Motor neuron (in vitro differentiated cells): ENCODE data around the gene CLTC. TPM values are rescaled to one million over a fixed set of nuclear protein-coding genes. Genes with fewer than 3 reads are reported as not detected.

ENCODE experiments used
- ATAC-seq, 8 experiments: fragments of 200-7000 bp; cut with Tn5 transposase; replicated peaks in 6 of 8; 2 replicates each; pipeline ENCODE4 v1.8.0; 2021; ENCODE audit warnings: mild to moderate bottlenecking in 8 of 8, moderate library complexity in 8 of 8
- H3K27ac ChIP-seq, 2 donors: fragments of 250-450 bp; sonication (Bioruptor Pico); 2 replicates each; pipeline ENCODE4 v1.9.0; 2021; ENCODE audit warnings: antibody characterized with exemption in 2 of 2, mild to moderate bottlenecking in 2 of 2, moderate library complexity in 1 of 2
- H3K4me1 ChIP-seq, 2 donors: fragments of 250-450 bp; sonication (Bioruptor Pico); replicated peaks in 1 of 2; 2 replicates each; pipeline ENCODE4 v1.6.1; 2021; ENCODE audit warnings: antibody characterized with exemption in 2 of 2, mild to moderate bottlenecking in 2 of 2, moderate library complexity in 1 of 2
- H3K4me3 ChIP-seq, 5 donors: fragments of 250-450 bp; sonication (Bioruptor Pico); 2 replicates each; pipeline ENCODE4 v1.9.0; 2021; ENCODE audit warnings: antibody characterized with exemption in 5 of 5, mild to moderate bottlenecking in 5 of 5, moderate library complexity in 4 of 5
- WGBS, 10 experiments: fragments of 450-650 bp; shearing (Covaris generic); methylation state at CpG; one replicate each; pipeline ENCODE4 v1.0.0; 2022; 5-methylcytosine and 5-hydroxymethylcytosine counted together
- in situ Hi-C, 9 experiments: fragments of 400-800 bp; cut with MboI; loops; one replicate each; pipeline ENCODE4 v1.15.0; 2021; ENCODE audit warnings: low sequenced_read_pairs in 9 of 9, low pct_unique_long_range_greater_than_20kb in 2 of 9; ENCODE audit not compliant: unreplicated experiment in 9 of 9
- total RNA-seq, 8 experiments: library from RNA; unstranded; fragments of 300-600 nt; gene quantifications; 2 replicates each; pipeline versions ENCODE4 v1.2.3 to v1.2.4, GENCODE V29; 2022

CLTC gene
- total RNA-seq, 8 experiments from 2014 or later, result 166 to 241 (median 202) TPM

- Histone ChIP-seq H3K27ac (no peak overlapping the region), H3K4me1 (no peaks in the 10 kb centered on the region), H3K4me3 (no peak overlapping the region)
- WGBS, 10 experiments, result 44 to 100% (median 68%) methylated on average over 1 of the region's 1 CpG
- no peak for ATAC-seq
- in situ Hi-C loops, result no loop called here
These were observed 103.3 kb downstream of the CLTC start for GRCh38 chr17:59723041-59723440.

- ATAC-seq, result no peak
- H3K4me1 ChIP-seq, result no peaks in the 10 kb centered on the region
- H3K4me3 ChIP-seq, result no peak overlapping the region
- 73 to 100% (median 100%) methylated on average over 1 of the region's 1 CpG; no CpG with 5 or more reads in 1 of the 10 experiments for WGBS, 10 experiments
- no peak overlapping the region for H3K27ac ChIP-seq
- in situ Hi-C loops, result no loop called here
These were observed 103.9 kb downstream of the CLTC start for GRCh38 chr17:59723607-59724006.

- no peak for ATAC-seq
- H3K4me3 ChIP-seq, result no peak overlapping the region
- in situ Hi-C loops, result no loop called here
These were observed 106.0 kb downstream of the CLTC start for GRCh38 chr17:59725691-59726090.

GRCh38 chr17:59727817-59728533 is 108.3 kb downstream of the CLTC start:
- no peak for ATAC-seq
- Histone ChIP-seq H3K4me3 (no peak overlapping the region), H3K27ac (no peak overlapping the region), H3K4me1 (no peaks in the 10 kb centered on the region)
- in situ Hi-C loops, result no loop called here
- WGBS, 10 experiments, result 100% methylated on average over 1 of the region's 1 CpG; no CpG with 5 or more reads in 4 of the 10 experiments

More at GRCh38 chr17:59725691-59726090, 106.0 kb downstream of the CLTC start:
- 17 to 92% (median 71%) methylated on average over 1 to 2 of the region's 2 CpGs; no CpG with 5 or more reads in 1 of the 10 experiments for WGBS, 10 experiments
- Histone ChIP-seq H3K27ac (no peak overlapping the region), H3K4me1 (no peaks in the 10 kb centered on the region)

GRCh38 chr17:59730268-59730834 is 110.7 kb downstream of the CLTC start:
- H3K4me3 ChIP-seq, result no peak overlapping the region
- ATAC-seq, result no peak
- WGBS, 10 experiments, result 88 to 100% (median 100%) methylated on average over 1 of the region's 1 CpG; no CpG with 5 or more reads in 6 of the 10 experiments
- H3K27ac ChIP-seq, result no peak overlapping the region
- H3K4me1 ChIP-seq, result no peaks in the 10 kb centered on the region
- in situ Hi-C loops, result no loop called here

DNA sequence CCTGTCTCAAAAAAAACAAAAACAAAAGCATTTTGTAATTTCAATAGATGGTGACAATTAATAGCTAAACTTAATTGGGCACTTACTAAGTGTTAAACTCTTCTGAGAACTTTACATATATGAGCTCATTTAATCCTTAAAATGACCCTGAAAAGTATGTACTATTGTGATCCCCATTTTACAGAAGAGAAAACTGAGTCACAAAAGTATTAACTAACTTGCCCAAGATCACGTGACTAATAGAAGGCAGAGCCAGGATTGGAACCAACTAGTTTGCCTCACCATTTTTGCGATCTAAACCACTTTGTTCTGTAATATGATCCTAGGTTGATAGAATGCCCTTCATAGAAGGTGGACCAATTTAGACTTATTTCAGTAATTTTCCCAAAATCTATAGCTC is 114.0 kb downstream of the CLTC start:
- no peak for ATAC-seq

GRCh38 chr17:59734226-59734625 is 114.5 kb downstream of the CLTC start:
- no peak for ATAC-seq
- WGBS, 10 experiments, result 88 to 100% (median 93%) methylated on average over 2 to 5 of the region's 5 CpGs; no CpG with 5 or more reads in 3 of the 10 experiments
- in situ Hi-C loops, result no loop called here

More for the DNA sequence above, 114.0 kb downstream of the CLTC start:
- H3K4me3 ChIP-seq, result no peak overlapping the region
- 81 to 100% (median 100%) methylated on average over 1 to 2 of the region's 2 CpGs; no CpG with 5 or more reads in 1 of the 10 experiments for WGBS, 10 experiments
- no peaks in the 10 kb centered on the region for H3K4me1 ChIP-seq
- H3K27ac ChIP-seq, result no peak overlapping the region
- in situ Hi-C loops, result no loop called here

GRCh38 chr17:59737324-59737723 is 117.6 kb downstream of the CLTC start:
- Histone ChIP-seq H3K4me1 (no peaks in the 10 kb centered on the region), H3K27ac (no peak overlapping the region), H3K4me3 (no peak overlapping the region)
- in situ Hi-C loops, result no loop called here
- 83 to 100% (median 95%) methylated on average over 1 to 3 of the region's 3 CpGs; no CpG with 5 or more reads in 2 of the 10 experiments for WGBS, 10 experiments
- no peak for ATAC-seq

More at GRCh38 chr17:59734226-59734625, 114.5 kb downstream of the CLTC start:
- Histone ChIP-seq H3K27ac (no peak overlapping the region), H3K4me3 (no peak overlapping the region), H3K4me1 (no peaks in the 10 kb centered on the region)

DNA sequence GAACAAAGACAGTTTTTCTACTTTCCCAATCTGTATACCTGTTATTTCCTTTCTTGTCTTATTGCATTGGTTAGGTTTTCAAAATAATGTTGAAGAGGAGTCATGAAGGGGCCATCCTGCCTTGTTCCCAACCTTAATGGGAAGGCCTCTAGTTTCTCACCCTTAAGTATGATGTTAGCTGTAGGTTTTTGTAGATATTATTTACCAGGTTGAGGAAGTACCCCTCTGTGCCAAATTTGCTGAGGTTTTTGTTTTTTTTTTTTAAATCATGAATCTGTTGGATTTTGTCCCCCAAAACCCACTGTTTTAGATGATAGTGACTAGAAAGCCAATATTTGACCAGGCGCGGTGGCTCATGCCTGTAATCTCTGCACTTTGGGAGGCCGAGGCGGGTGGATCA is 124.1 kb downstream of the CLTC start:
- Histone ChIP-seq H3K4me1 (no peaks in the 10 kb centered on the region), H3K4me3 (no peak overlapping the region), H3K27ac (no peak overlapping the region)
- 90 to 100% (median 100%) methylated on average over 1 to 4 of the region's 4 CpGs; no CpG with 5 or more reads in 4 of the 10 experiments for WGBS, 10 experiments
- no peak for ATAC-seq
- in situ Hi-C loops, result no loop called here

GRCh38 chr17:59745040-59745439 is 125.3 kb downstream of the CLTC start:
- Histone ChIP-seq H3K4me3 (no peak overlapping the region), H3K4me1 (no peaks in the 10 kb centered on the region), H3K27ac (no peak overlapping the region)
- 90 to 100% (median 100%) methylated on average over 1 to 2 of the region's 2 CpGs; no CpG with 5 or more reads in 2 of the 10 experiments for WGBS, 10 experiments
- no peak for ATAC-seq
- in situ Hi-C loops, result no loop called here

Other genes starting within 250 kb of the CLTC start
- 10 to 100 TPM; 25.0 to 75.0 (median 47.9) TPM for gene DHX40, start 54.3 kb upstream of the CLTC start, total RNA-seq
- gene PTRH2, start 87.5 kb downstream of the CLTC start, total RNA-seq, result 10 to 100 TPM; 21.3 to 87.4 (median 34.5) TPM
- 100 to 1,000 TPM in 4 of 8 experiments, 10 to 100 TPM in 4; 48.1 to 302 (median 110) TPM for gene VMP1, start 87.8 kb downstream of the CLTC start, total RNA-seq